NT2/D1 (cell line): ENCODE results near the gene PRKG1.

Experiments
- SUZ12 ChIP-seq: IDR thresholded peaks from 2 replicates; pipeline ENCODE4 v1.6.1; 2011; ENCODE audit not compliant: insufficient read length, insufficient read depth; ENCODE audit errors: extremely low read depth
- YY1 ChIP-seq: IDR thresholded peaks from 2 replicates; pipeline ENCODE4 v1.6.1; 2011; ENCODE audit not compliant: insufficient read length, insufficient read depth
- ZNF274 ChIP-seq: IDR thresholded peaks from 2 replicates; pipeline ENCODE4 v1.6.1; 2011; ENCODE audit warnings: mild to moderate bottlenecking, low read depth, low read length

DNA sequence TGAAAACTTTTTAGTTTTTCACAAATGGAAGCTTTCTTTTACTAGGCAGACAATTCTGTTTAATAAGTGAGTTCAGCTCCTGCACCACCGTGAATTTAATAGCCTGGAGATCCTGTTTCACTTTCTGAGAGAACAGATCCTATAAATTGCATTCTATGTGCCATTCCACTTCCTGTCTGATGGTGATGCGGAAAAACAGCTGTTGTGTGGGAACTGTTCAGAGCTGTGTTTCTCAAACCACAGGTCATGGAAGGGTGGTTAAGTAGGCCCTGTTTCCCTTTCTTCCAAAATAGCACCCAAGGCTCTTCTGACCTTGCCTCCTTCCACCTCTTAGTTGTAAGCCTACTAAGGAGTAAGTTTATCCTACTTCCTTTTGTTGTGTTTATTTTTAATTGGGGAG, 1142.6 kb downstream of the PRKG1 start:
- TF ChIP-seq ZNF274, result no peak
- TF ChIP-seq YY1, result no peak
- TF ChIP-seq SUZ12, result no peak
